Stimulated activated CD8-positive, alpha-beta memory T cell treated with anti-CD3 and anti-CD28 coated beads, Interleukin-12 subunit alpha, Interleukin-12 subunit beta, amount 100 ng/mL, for 24 hours (primary cell): ENCODE data around the gene ARHGAP26.
"Not testable (repeated sequence)": the region's sequence is repeated elsewhere in the genome, so short reads cannot be mapped to it uniquely, and the experiment has no call there.

Experiments used
- DNase-seq: peaks from one replicate; pipeline ENCODE4 v3.0.0-alpha.2; 2020; ENCODE audit errors: extremely low read depth

ARHGAP26 gene

GRCh38 chr5:142902186-142902965, 132.2 kb downstream of the ARHGAP26 start:
- DNase-seq: no peak

- DNase-seq: no peak
These were observed 134.2 kb downstream of the ARHGAP26 start for GRCh38 chr5:142904416-142904815.

- no peak for DNase-seq
These were observed 135.2 kb downstream of the ARHGAP26 start for GRCh38 chr5:142905348-142905747.

GRCh38 chr5:142906863-142907671, 136.9 kb downstream of the ARHGAP26 start:
- DNase-seq: no peak

DNA sequence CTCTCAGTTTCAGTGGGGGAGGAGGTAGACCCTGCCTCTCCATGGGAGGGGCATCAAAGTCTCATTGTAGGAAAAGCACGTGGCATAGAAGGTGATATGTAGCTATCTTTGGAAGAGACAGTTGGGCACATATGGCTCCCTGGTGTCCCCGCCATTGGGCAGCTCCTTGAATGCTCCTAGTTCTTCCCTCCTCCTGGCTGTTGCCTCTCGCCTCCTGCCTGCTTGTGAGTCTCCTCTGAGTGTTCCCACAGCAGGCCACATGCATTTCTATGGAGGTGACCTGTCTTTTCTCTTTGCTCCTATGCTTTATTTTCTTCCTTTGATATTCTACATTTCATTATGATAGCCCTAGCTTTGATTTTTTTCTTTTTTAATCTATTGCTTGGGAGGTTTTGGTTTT, 138.5 kb downstream of the ARHGAP26 start:
- DNase-seq: no peak

GRCh38 chr5:142910128-142910527, 140.0 kb downstream of the ARHGAP26 start:
- DNase-seq: no peak

DNA sequence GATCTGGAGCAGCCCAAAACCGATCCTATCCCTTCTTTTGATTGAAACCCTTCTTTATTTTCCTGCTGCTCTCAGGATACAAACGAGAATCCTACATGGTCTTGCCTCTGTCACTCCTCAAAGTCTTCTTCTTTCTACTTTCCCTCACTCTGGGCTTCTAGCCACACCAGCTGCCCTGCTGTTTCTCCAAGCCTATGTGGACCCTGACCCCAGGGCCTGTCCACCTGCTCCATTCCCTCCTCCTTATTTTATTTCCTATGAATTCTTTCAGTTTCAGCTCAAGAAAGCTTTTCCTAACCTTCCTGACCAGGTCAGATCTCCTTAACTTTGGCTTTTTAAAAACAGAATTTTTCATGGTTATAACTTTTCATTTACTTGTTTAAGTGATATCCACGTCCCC, 141.0 kb downstream of the ARHGAP26 start:
- DNase-seq: no peak

GRCh38 chr5:142911775-142912174, 141.6 kb downstream of the ARHGAP26 start:
- no peak for DNase-seq

DNA sequence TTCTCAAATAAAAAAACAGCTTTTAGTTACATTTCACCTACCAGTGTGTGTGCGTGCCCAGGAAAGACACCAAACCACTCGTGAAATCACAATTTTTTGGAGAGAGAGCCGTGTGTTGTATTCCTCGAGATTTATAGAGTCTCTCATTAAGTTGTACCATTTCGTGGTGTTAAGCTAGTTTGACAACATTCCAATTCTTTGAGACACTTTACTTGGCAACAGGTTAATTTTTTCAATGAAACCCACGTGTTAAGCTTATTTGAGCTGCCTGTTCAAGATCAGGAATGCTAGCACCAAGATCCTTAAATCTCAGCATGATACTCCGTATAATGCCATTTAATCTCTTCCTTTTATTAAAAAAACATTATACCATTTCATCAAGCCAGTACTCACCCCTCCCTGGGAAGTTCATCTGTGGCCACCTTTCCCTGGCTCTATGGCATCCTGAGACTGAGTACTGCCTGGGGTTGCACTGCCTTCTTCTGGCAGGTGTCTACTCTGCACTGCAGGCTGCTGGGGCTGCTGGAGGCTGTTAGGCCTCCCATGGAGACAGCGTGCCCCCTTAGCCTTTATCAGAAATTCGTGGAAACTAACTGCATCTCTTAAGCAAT, 143.7 kb downstream of the ARHGAP26 start:
- no peak for DNase-seq

DNA sequence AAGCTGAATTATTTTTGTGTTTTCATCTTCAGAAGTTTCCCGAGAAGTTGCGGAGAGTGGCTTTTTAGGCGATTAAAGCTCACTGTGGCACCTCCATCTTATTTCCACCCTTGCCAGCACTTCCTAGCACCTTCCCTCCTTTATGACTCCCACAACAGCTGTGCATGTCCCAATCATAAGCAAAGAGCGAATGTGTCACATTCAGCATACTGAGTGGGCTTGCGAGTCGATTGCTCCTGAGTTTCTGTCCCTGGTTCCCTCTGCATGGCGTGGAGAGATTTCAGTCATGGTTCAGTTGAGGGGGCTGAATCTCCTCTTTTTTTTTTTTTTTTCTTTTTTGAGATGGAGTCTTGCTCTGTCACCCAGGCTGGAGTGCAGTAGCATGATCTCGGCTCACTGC, 144.9 kb downstream of the ARHGAP26 start:
- no peak for DNase-seq

DNA sequence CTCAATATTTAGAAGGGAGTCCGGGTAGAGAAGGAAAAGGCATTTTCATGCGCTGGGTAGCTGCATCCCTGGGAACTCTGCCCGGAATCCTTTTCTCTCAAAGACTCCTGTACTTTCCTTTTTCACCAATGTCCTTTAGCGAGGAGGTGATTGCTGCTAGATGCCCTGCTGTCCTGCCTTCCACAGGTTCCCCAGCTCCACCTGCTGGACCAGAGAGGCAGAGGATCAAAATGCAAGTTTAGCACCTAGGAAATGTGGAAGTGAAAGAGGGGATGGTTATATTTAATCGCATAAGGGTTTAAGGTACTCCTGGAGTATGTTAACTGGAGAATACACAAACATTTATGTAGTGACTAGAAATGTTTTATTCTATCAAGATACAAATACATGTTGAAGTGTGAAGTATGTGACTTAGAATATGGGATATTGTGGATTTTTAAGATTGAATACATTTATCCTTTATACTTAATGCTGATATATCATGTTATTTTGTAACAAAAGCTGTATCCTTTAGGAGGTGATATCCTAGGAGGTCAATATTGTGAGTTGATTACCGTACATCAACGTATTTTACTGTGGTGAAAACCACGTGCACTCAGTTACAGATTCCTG, 145.7 kb downstream of the ARHGAP26 start:
- DNase-seq: no peak

DNA sequence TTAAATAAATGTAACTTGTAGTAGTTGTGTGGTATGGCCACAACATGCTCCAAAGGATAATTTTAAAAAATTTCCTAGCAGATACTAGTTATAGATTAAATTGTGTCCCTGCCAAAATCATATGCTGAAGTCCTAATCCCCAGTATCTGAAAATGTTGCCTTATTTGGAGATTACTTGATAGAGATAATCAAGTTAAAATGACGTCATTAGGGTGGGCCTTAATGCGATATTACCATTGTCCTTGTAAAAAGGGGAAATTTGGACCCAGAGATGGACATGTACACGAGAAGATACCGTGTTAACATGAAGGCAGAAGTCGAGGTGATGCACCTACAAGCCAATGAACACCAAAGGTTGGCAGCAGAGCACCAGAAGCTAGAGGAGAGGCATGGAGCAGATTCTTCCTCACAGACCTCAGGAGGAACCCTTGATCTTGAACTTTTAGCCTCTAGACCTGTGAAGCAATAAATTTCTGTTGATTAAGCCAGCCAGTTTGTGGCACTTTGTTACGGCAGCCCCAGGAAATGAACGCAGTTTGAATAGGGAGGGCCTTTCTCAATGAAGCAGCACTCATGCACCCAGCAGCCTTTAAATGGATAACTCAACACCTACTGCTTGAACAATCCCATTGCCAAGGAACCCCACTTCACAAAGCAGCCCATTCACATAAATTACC, 148.9 kb downstream of the ARHGAP26 start:
- no peak for DNase-seq

DNA sequence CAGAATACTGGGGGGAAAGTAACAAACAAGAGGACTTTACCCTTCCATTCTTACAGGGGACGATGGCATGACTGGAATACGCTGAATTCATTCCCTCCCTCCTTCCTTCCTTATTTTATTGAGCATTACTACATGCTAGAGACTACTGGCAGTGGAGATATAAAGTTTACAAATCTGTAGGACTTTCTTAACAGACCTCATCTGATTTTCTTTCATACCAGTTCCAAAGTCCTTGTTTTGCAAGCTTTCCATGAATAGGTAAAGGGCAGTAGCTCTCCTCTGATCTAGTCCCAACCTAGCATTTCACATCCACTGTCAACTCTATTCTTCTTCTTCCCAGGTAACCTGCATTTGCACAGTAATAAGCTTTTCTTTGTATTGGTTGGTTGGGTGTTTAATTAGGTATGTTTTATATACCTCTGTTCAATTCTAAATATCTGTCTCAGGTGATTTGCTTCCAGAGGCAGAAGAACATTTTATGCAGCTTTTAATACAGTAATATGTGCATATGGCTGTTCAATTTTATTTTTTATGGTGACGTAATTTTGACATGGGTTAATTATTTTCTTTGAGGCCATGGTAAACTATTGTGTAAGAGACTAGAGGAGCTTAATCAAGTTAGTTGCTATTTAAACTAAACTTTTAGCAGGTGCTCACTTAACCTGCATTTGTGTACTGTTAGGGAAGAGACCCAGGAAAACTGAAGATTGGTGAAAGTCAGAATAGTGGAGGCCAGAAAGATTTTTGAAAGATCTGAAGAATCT, 150.9 kb downstream of the ARHGAP26 start:
- no peak for DNase-seq

DNA sequence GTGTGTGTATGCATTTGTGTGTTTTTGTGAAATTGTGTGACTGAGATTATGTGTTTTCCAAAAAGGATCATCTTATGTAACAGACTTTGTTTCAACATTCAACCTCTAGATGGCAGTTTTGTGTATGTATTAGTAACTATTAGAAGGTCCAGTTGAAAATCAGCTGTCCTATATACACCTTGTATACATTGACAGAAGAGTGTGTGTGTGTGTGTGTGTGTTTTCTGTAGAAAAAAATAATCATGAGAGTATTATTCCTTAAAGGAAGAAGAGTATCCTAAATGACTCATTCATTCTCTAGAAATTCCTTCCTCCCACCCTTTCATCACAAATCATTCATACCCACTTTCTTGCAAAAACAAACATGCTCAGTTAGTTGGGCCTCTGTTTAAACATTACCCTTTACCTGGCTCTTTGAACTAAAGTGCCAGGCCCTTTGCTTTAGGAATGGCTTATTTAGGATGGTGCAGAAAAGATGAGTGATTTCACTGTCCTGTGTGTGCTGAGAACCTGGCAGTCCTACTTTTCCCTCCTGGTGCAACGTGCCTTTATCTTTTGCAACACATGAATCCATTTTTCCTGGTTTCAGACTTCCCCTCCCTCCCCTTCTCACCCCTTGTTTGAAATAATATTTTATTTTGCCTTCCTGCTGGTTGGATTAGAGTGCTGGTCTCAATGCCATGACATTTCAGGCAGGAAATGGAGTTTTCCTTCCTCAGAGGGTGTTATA, 152.2 kb downstream of the ARHGAP26 start:
- no peak for DNase-seq

DNA sequence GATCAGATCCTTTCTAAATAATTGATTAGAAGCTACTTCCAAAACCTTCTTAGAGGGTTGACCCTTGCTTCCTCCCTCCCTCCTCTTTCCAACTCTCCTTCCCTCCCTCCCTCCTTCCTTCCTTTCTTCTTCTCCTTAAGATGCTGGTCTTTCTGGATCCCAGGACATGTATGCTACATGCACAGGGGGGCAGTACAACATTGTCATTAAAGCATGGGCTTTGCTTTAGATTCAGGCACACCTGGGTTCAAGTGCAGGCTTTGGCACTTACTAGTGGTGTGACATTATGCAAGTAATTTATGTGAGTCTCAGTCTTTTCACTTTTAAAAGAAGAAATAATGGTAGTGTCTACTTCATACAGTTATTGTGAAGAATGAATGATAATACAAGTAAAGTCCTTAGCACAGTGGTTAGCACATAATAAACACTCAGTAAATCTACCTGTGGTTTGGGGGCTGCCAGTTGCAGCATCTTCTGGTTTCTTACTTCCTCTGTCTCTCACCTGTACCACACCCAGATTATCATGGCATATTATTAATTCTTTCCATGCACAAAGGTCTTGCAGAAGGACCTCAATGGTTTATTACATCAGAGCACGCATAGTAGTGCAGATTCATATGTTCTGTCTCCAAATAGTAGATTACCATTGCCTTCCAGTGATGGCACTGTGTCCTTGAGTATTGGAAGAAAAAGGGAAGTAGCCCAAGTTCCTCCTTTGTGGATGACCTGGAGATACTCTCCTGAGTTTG, 154.1 kb downstream of the ARHGAP26 start:
- DNase-seq: no peak

GRCh38 chr5:142925795-142926194, 155.6 kb downstream of the ARHGAP26 start:
- DNase-seq: no peak

- no peak for DNase-seq
These were observed 156.4 kb downstream of the ARHGAP26 start for GRCh38 chr5:142926549-142926948.

- DNase-seq: not testable (repeated sequence)
These were observed 158.8 kb downstream of the ARHGAP26 start for GRCh38 chr5:142928999-142929398.

DNA sequence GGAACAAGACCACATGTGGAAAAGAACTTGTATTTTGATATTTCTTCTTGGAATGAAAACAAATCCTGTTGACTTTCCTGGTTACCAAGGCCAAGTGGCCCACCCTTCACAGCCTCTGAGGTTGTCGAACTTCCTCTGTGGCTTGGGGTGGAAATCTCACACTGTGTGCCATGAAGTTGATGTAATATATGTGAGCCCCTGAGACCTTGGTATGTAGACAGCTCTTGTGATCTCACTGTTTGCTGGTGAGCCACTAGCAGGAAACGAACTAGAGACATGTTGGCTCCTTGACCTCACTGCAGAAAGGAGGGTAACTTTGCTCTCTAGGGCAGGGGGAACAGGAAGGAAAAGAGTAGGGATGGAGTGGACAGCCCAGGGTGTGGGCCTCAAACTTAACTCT, 159.4 kb downstream of the ARHGAP26 start:
- no peak for DNase-seq
